Measurements from ENCODE around the gene TMEM98. TPM values are rescaled to one million over a fixed set of nuclear protein-coding genes. Genes with fewer than 3 reads are reported as not detected.

The TMEM98 gene
- total and polyA plus RNA-seq, 2 of the 8 experiments (the other 6 are each of a cell fraction or from before 2014, with no cell fraction given) = 86.1 to 232 TPM

GRCh38 chr17:32904891-32905290, 23.1 kb upstream of the TMEM98 start (continued):
- no peak for TF ChIP-seq EP300 (IDR thresholded peaks at IDR 0.05; ENCODE audit: borderline replicate concordance in 1 of 2, low read depth in 2 of 2, low read length in 2 of 2)
- TF ChIP-seq SRF (IDR thresholded peaks at IDR 0.05; ENCODE audit: low read depth, low read length) = no peak
- TF ChIP-seq CHD2 (IDR thresholded peaks at IDR 0.05; ENCODE audit: low read length) = no peak
- TF ChIP-seq CBX8 (IDR thresholded peaks at IDR 0.05; ENCODE audit: borderline replicate concordance, low read depth, low read length) = no peak
- no peak for TF ChIP-seq POLR2A (IDR thresholded peaks at IDR 0.05; ENCODE audit: control extremely low read depth in 1 of 2, low read depth in 2 of 2, low read length in 2 of 2)
- TF ChIP-seq TEAD4 (IDR thresholded peaks at IDR 0.05; ENCODE audit: low read depth, low read length) = no peak
- no peak for TF ChIP-seq SP2 (IDR thresholded peaks at IDR 0.05; ENCODE audit: low read length)
- TF ChIP-seq JUN (IDR thresholded peaks at IDR 0.05; ENCODE audit: low read depth, low read length) = no peak
- TF ChIP-seq, protein P1, sequence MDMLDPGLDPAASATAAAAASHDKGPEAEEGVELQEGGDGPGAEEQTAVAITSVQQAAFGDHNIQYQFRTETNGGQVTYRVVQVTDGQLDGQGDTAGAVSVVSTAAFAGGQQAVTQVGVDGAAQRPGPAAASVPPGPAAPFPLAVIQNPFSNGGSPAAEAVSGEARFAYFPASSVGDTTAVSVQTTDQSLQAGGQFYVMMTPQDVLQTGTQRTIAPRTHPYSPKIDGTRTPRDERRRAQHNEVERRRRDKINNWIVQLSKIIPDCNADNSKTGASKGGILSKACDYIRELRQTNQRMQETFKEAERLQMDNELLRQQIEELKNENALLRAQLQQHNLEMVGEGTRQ (IDR thresholded peaks at IDR 0.05; ENCODE audit: low read length) = no peak
- no peak for TF ChIP-seq SP4 (IDR thresholded peaks at IDR 0.05; ENCODE audit: low read length)
